GM21447 (cell line): ENCODE measurements around the gene PDCD2.
"Not testable (repeated sequence)": the region's sequence is repeated elsewhere in the genome, so short reads cannot be mapped to it uniquely, and the experiment has no call there.

ENCODE experiments used
- ATAC-seq: cut with Tn5 transposase; IDR thresholded peaks from one replicate; pipeline ENCODE4 v1.9.1; 2021; ENCODE audit not compliant: unreplicated experiment

Gene PDCD2

DNA sequence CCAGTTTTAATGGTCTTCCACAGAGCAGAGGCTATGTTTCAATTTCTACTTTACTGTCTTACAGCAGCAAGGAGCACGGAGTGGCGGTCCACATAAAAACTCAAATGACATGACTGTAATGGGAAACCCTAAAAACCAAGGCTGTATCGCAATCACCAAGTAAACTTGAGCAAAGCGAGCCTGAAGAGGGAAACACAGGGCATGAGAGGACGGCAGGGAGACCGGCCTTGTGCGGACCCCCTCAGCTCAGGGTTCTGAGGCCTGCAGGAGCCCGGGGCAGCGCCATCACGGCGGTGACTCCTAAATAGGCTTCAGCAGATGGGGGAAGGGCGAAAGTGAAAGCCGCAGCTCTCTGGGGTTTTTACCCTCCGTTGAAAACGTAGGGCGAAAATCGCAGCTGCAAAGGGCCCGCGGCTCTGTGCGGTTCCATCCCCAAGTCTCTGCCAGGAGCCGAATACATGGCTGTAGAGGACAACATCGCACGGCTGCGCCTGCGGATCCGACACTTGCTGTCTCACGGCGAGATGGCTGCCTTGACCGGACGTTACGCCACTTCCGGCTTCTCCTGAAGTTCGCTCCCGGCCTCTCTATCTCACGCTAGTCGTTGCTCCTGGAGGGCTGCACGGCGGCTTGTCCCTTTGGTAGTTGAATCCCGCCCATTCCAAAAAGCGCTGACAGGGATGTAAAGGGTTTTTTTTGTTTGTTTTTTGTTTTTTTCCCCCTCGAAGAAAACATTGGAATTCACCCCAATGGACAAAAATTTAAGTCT, 31.5 kb downstream of the PDCD2 start, which contains the start of gene PSMB1:
Gene PSMB1 (minus strand): TSS at position 543 of the 769 bp plus-strand sequence. CDS start 65 bp downstream, at position 478.
- ATAC-seq = peak; percentile 58

DNA sequence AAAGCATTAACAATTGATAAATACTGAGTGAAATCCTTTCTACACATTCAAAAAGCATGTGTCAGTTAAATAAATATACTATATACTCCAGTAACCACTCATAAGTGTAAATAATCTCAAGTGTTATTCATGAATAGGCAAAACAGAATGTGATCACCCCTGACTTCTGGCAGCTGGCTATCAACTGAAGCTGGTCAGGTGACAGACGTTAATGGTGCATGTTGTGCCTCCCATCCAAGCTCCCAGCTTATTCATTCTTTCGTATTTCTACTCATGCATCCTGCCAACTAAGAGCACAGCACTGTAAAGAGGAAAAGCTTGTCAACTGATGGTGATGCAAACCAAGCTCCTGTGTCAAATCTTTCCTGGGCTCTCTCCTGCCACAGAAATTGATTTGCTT, 39.0 kb downstream of the PDCD2 start:
- ATAC-seq = no peak

DNA sequence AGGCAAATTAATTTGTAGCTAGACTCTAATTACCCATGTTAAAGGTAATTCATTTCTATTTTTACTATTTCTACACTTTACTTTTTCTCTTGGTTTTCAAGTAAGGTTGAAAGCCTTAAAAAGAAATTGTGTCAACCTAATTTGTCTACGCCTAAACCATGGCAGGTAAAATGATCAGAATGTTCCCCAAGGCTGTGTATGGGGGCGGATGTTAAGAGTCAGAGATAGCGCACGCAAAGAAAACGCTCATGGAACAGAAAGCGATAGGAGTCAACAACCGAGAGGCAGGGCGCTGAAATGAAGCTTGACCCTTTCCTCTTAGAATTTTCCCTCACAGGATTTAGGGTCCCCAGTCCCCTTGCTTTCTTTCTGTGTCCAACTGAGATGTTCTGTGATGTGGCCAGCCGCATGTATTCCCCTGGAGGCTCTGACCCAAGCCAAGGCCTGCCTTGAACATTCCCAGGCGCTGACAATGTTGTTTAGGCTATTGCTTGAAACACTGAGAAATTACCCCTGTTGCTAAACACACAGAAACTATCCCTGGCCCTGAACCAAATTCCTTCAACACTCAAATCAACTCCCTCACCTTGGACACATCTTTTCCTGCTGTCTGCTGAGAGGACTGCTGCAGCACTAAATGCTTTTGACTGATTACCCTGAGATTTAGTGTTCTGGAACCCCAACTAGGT, 42.3 kb downstream of the PDCD2 start:
- no peak for ATAC-seq

DNA sequence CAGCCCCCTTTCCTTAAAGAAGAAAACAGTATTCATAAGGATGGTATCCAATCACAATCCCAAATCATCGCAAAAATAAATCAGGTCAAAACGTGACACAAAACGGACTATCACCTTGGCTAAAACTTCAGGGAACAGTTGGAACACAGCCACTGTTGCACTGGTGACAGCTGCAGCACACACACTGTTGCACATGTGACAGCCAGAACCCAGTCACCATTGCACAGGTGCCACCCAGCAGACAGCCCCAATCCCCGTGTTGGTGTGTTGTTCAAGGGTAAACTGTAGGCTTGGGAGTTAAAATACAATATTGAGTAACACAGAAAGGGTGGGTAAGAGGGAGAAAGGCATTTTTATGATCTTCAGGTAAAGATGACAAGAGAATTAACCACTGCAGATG, 47.1 kb downstream of the PDCD2 start:
- ATAC-seq = no peak

DNA sequence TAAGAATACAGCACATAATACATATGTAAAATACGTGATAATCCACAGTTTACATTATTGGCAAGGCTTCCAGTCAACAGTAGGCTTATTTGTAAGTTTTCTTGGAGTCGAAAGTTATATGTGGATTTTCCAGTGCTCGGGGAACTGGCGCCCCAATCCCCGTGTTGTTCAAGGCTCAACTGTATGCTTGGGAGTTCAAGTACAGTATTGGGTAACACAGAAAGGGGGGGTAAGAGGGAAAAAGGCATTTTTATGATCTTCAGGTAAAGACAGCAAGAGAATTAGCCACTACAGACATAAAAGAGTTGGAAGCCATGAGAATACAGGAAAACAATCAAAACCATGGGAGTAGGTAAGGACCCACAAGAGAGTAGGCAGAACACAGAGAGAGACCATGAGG, 47.8 kb downstream of the PDCD2 start:
- no peak for ATAC-seq

DNA sequence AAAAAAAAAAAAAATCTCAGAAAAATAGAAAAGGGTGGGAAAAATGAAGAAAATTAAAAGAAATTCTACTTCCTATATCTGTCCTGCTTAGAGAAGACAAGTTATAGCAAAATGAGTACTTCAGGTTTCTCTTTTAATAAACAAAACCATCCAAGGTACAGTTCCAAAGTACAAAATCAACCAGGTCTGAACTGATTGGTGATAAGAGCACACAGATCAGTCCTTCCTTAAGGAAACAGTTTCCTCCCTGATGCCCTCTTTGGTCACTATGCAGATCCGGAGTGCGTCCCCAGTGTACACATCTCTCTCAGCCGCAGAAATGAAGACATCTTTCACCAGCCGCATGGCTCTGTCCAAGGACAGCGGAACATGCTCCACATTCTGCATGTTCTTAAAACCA, 49.4 kb downstream of the PDCD2 start:
- no peak for ATAC-seq

DNA sequence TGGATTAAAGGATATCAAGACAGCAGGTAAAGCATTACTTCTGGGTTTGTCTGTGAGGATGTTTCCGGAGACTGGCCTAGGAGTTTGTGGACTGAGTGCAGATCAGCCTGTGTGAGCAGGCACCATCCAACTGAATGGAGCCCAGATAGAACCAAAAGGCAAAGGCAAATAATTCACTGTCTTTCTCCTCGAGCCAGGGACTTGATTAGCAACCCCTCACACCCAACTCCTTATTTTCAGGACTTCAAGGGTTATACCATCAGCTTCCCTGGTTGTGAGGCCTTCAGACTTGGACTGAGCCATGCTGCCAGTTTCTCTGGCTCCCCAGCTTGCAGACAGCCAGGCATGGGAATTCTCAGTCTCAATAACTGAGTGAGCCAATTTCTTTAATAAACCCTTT, 50.6 kb downstream of the PDCD2 start:
- no peak for ATAC-seq

DNA sequence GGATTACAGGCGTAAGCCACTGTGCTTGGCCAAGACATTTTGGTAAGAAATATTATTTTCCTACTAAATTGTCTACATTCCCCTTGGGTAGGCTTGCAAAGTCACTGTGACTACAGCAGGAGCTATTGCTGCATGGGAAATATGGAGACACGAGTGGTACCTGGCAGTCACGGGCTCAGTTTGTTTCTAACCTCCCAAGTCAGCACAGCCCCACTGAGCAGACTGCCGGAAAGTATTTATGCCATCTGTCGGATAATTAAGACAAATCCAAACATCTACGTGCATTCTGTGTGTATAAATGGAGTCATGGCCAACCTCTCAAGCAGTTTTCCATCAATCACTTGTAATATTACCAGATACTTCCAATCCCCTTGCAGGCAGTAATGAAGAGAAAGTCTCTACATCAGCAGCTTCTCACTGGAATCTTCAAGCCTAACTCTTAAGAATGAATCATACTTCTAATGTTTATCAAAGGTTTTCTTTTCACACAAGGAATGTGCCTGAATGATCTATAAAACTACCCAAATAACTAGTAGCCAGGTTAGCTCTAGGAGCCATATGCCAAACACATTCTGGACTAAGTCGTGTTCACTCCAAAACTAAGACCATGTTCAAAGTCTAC, 51.5 kb downstream of the PDCD2 start:
- ATAC-seq = no peak

DNA sequence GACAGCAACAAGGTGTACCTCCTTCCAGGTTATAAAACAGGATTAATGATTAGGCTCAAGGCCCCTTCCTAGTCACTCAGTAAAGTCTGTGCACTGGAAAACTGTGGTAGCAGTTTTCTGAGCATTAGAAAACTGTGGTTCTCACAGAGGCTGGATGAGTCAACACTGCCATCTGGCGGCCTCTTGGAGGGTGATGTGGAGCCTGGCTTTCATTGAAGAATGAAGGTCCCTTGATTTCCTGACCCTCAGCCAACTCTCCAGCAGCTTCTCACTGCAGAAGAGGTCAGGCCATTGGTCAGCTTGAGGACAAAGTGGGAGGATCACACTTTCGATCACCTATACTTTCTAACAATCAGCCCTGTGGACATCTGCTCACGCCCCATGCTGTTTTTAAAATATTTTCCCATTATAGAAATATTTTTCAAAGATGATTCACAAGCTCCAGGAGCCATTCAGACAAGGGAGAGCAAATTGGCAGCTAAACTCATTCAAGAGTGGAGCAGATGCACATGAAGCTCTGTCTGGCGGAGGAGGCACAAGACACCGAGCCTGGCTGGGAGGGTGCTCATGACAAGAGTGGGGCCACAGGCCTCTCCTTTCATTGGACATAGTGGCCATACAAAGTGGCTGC, 54.5 kb downstream of the PDCD2 start:
- ATAC-seq = peak; percentile 86

DNA sequence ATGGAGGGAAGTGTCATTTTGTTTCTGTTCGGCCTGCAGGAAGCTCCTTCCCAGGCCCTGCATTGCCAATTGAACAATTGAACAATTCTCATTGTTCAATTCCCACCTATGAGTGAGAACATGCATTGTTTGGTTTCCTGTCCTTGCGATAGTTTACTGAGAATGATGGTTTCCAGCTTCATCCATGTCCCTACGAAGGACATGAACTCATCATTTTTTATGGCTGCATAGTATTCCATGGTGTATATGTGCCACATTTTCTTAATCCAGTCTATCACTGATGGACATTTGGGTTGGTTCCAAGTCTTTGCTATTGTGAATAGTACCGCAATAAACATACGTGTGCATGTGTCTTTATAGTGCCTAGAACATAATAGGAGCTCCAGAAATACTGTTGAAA, 56.4 kb downstream of the PDCD2 start:
- not testable (repeated sequence) for ATAC-seq

DNA sequence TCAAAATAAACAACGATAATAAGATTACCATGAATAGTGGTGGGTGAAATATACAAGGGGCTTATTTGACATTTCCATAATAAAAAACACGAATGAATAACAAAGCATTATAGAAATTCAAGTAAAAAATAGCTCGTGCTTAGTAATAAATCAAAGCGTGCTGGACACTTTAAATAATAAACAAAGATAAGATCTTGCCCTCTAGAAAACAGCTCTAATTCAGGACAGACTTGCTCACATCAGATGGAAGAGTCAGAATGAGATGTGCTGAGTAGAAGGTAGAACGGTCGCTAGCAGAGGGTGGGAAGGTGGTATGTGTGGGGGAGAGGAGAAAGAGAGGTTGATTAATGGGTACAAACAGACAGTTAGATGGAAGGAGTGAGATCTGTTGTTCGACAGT, 58.6 kb downstream of the PDCD2 start:
- ATAC-seq = no peak
